GM19238 (cell line): ENCODE measurements around the gene EHMT2.

Experiments used
- DNase-seq: peaks from one replicate; pipeline ENCODE4 v3.0.0; 2011; ENCODE audit warnings: low spot score; ENCODE audit not compliant: insufficient read length

Gene EHMT2

DNA sequence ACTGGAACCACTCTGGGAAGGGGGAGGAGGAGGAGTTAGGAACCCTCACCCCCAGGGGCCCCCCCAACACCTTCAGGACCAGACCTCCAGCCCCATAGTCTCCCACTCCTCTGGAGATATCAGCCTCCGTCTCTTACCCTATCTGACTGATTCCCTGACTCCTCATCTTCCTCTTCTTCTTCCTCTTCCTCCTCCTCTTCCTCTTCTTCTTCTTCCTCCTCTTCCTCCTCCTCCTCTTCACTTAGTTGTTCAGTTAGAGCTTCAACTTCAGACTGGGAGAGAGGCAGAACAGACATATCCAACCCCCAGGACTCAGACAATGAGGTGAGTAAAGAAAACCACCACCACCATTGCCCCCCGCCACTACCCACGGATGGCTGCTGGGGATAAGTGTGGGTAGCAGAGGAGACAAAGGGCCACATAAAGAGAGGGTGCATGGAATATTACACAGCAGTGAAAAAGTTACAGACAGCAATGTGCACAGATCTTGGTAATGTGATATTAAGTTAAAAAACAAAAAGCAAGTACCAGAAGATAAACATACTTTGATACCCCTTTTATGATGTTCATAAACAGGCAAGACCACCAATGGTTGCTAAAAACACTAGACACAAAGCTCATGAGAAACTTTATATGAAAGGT, 8.0 kb downstream of the EHMT2 start:
- DNase-seq: no peak

DNA sequence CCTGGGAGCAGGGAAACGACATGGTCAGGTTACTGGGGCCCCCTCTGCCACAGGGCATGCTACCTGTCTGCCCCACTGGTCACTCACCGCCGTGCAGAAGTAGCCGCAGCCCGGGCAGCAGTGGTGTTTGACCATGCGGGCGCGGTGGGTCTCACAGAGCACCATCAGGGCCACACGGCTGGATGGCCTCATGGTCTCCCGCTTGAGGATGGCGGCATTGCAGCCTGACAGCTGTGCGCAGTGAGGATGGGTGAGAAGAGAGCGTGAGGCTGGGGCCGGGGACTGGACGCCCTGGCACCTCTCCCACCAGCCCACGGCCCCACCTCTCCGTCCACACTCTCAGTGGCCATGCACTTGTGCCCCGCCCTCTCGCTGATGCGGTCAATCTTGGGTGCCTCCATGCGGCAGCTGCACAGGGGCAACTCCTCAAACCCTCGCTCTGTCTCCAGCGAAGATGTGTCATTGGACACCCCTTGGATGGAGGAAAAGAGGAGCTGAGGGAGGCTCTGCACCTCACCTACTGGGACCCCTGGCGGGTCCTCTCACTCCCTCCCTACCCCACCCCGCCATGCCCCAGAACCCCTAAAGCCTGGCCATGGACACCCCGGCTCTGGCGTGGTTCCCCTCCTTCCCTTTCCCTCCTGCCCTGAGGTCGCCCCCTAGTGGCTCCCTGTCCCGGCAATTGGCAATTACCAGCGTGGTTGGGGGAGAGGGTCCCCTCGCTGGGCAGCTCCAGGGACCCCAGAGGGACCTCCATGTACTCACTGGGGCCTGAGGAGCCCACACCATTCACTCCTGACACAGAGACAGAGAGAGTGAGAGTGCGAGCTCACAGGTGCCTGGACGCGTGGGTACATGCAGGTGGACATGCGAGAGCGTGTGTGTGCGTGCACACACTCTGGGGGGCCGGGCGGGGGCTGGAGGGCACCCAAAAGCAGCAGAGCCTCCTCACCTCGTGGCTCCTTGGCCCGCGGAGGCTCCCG, 8.9 kb downstream of the EHMT2 start:
- peak; percentile 51 for DNase-seq

DNA sequence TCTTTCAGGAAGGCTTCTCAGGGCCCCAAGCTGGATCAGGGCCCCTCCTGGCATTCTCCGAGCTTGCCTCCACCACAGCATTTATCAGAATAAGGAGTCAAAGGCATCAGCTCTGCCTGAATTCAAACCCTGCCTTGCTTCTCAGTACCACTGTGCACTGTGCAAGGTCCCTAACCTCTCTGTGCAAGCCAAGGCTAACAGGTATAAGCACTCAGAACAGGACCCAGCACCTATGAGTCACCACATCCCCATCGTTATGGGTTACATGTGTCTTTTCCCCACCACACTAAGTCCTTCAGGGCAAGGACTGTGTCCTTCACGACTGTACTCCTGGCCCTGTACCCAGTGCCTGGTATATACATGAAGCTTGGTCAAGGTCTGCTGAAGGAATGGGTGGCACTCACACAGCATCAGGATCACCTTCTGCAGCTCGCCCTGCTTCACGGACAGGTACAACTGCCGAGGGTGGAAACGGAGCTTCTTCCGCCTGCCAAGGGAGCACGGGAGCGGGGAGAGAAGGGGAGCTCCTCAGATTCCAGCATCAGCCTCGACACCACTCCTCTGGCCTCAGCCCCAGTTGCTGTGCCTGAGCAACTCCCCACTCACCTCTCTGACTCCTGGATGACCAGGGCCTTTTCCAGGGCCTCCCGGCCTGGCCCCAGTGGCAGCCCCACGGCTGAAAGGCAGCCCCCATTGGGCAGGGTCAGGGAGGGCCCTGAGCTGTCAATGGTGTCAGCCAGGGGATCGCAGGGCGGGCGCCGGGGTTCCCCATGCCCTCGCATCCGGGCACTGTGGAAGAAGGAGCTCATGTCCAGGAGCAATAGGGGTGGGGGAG, 10.1 kb downstream of the EHMT2 start:
- no peak for DNase-seq

DNA sequence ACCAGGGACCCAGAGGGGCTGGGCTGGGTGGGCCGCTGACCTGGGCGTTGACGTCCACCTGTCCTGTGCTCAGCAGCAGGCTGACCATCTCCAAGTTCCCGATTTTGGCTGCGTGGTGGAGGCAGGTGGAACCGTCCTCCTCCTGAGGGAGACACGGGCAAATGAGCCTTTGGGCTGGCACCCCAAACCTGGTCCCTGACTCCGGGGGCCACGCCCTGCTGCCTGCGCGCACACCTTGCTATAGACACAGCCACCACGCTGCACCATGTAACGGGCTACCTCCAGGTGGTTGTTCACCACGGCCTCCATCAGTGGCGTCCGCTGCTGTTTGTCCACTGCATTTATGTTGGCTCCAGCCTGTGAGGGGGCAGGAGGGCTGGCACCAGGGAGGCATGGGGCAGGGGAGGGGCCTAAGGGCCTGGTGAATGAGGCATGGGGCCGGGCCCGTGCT, 10.9 kb downstream of the EHMT2 start:
- no peak for DNase-seq

DNA sequence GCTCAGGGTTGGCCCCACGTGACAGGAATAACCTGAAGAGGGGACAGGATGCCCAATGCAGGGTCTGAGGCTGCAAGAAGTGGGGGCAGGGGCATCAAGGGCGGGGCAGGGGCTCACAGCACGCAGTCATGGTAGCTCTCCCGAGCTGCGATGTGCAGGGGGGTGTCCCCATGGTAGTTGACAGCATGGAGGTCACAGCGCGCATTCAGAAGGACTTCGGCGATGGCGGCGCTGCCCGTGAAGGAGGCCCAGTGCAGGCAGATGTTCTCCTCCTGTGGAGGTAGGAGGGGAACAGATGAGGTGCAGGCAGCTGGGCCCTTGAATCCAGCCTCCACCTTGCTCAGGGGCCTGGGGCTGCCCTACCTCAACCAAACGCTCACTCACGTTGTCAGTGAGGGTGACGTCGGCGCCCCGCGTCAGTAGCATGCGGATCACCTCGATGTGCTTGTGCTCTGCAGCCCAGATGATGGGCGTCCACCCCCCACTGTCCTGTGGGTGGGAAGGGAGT, 12.9 kb downstream of the EHMT2 start:
- DNase-seq: no peak

DNA sequence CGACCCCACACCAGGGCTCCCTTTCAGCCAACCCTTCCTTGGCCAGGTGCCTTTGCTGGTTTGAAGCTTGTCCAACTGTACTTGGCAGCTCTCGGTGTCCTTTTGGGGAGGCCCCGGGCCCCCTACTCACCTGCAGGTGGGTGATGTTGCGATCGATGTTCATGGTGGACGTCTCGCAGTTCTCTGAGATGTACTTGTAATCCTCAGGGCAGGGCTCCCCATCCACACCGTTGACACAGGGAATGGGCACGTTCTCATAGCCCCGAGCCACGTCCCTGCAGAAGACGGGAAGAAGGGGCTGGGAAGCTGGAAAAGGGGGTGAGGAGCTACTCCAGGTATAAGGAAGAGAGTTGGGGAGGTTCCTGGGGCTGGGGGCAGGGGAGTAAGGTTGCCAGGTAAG, 13.8 kb downstream of the EHMT2 start:
- no peak for DNase-seq

DNA sequence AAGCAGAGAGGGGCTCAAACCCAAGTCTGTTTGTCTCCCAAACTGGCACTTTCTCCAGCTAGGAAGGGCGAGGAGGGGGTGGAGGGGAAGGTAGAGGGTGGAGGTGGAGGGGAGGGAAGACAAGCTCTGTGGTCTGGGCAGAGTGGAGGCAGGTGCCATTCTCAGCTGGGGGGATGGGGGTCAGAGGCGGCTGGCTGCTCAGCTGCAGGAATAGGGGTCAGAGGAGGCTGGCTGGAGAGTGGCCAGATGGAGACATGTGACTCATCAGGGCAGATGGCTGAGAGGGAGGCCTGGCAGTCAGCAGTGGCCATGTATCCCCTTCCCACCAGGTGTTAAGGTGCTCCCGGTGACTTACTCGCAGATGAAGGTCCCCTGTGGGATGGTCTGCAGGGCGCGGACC, 15.2 kb downstream of the EHMT2 start:
- DNase-seq: no peak

DNA sequence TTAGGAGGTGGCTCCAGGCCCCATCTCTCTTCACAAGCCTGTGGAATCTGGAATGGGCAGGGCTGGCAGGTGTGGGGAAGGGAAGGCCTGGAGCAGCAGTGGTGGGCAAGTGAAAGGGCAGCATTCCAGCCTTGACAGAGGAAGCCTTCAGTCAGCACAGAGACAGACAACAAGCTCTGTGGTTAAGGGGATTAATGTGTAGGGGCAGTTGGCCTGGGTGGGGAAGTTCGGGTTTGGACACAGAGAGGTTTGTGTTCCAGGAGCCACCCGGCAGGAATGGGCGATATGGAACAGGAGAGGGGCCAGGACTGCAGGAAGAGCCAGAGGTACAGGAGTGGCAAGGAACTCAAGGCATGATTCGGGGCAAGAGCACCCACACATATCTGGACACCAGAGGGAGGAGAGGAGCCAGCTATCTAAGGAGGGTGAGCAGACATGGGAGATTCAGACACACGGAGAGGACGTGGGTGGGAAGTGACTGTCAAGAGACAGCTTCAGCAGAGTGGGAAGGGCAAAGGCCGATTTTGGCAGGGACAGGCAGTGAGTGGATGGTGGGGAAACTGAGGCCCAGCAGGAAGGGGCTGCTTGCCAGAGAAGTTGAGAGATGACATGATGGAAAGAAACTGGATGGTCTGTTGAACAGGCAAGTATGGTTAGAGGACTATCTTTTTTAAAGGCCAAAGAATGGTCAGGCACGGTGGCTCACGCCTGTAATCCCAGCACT, 16.2 kb downstream of the EHMT2 start:
- DNase-seq: no peak

DNA sequence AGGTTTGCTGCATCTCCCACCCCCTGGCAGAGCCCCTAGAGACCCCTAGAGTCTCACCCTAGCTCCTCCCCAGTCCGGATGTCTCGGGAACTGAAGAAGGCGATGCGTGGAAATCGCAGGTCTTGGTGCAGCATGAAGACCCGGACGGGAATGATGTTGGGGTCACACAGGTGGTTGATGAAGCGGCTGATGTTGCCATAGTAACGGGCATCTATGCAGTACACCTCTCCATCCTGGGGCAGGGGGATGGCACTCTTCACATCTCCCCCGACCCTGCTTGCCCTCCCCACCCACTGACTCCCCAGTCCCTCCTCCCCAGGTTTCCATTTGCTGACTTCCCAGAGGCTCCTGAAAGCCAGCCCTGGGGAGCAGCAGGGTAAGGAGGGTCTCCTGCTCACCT, 16.9 kb downstream of the EHMT2 start:
- no peak for DNase-seq

DNA sequence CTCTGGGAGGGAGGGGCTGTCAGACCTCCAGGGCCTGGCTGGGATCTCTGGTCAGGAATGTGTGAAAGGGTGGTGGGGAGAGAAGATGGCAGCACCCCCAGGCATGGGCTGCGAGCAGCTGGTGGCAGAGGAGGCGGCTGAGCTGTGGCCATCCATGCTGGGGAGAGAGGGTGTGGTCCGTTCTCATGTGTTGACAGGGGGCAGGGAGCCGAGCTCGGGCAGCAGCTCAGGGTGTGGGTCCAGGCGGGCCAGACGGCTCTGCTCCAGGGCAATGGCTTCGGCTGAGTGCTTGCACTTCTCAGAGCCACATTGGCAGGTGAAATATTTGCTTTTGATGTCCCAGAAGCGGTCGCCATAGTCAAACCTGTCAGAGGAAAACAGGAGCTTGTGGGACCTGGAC, 17.6 kb downstream of the EHMT2 start:
- DNase-seq: no peak

DNA sequence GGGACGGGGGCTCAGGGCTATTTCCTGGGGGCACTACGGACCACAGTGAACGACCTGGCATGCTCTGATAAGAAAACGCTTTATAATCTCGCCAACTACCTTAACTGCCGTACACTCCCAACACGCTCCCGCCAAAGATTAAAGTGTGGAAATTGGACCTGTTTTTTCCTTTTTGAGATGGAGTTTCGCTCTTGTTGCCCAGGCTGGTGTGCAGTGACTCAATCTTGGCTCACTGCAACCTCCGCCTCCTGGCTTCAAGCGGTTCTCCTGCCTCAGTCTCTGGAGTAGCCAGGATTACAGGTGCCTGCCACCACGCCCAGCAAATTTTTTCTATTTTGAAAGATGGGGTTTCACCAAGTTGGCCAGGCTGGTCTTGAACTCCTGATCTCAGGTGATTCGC, 18.4 kb downstream of the EHMT2 start:
- DNase-seq: no peak

DNA sequence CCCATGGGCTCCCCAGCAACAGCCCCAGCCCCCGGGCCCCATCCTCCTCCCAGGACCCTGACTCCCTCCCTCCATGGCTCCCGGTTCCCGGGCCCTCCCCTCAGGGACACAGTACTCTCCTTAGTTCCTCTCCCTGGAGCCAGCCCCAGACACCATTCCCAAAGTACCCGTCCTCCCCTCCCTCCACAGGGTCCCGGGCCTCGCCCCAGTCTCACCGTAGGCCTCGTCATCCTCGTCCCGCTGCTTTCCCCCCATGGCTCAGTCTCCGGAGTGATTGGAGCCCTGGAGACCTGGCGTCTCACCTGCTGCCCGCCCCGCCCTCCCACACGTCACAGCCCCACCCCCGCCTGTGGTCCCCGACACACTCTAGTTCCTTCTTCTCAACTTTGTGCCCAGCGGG, 18.8 kb downstream of the EHMT2 start, which contains the start of gene SLC44A4:
Gene SLC44A4 (minus strand): TSS at position 272 of the 400 bp plus-strand sequence. CDS start 17 bp downstream, at position 255.
- DNase-seq: no peak

DNA sequence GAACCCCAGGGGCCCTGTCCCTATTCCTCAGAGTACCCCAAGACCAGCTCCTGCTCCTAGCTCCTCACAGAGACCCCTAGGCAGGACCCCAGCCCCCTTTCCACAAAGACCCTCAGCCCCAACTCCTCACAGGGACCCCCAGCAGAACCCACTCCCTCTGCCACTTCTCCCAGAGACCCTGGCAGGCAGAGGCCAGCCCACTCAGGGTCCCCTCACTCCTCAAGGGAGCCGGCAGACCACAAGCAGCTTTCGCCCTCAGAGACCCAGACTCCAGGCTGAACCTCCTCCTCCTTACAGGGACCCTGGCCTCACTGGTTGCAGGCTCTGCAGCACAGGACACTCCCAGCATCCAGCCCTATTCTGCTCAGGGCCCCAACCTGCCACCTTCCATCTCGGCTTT, 19.3 kb downstream of the EHMT2 start:
- DNase-seq: no peak

DNA sequence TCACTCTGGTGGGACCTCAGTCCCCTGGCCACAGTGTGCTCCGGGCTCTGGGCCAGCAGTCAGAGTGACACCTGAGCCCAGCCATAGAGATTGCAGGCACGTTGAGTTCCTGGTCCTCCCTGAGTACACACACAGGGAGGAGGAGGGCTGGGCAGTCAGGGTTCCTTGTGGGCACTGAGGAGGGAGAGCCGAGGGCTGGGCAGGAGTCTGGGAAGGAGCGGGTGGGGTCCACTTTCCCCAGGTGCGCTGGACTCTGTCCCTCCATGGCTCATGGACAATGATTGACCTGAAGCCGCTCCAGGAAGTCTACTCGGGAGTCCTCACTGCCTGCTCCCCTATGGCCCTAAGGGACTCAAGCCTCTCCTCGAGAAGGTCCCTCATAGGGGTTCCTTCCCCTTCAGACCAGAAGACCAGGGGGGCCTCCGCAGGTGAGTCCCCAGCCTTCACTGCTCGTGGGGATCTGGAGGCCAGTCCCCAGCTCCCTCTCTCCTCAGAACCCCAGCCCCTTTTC, 19.8 kb downstream of the EHMT2 start:
- DNase-seq: no peak

DNA sequence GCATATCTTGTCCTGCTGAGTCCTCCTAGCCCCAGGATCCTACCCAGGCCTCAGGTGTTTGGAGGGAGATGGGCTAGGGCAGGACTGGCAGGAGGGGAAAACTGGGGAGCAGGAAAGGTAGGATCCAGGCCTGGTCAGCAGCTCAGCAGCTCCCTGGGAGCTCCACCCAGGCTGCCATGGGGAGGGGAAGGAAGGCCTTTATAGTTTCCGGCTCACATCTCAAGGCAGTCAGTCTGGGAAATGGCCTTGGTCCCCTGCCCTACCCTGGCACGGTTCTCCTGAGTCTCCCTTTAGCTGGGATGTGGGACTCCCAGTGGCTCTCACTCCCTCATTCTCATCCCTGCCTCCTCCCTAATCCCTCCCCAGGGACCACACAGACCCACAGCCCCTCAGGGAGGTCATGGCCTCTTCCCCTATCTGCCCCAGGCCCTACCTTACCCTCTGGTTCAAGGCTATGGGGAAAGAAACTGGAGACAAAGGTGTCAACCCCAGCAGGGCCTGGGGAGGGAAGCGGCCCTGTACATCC, 20.3 kb downstream of the EHMT2 start:
- DNase-seq: no peak

DNA sequence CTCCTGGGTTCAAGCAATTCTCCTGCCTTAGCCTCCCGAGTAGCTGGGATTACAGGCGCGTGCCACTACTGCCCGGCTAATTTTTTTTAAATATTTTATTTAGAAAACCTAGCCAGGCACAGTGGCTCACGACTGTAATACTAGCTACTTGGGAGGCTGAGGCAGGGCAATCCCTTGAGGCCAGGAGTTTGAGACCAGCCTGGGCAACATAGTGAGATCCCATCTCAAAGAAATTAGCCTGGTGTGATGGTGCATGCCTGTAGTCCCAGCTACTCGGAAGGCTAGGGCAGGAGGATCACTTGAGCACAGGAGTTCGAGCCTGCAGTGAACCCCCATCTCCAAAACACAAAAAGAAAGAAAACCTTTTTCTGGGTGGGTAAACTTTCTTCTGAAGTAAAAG, 21.1 kb downstream of the EHMT2 start:
- no peak for DNase-seq

DNA sequence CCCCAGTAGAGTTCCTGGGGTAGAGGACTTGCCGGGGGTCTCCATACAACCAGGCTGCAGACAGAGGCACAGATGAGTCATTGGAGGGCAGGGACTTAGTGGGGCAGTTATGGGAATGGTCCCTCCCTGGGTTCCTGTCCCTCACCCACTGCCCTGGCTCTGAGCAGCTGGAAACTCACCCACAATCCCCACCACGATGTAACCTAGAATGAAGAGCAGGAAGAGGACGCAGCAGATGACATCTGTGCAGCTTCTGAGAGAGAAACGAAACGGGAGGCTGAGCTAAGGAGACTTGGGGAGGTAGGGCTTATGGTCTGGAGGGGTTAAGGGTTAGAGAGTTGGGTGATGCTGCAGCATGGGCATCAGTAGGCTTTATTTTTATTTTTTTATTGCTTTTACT, 21.6 kb downstream of the EHMT2 start:
- DNase-seq: no peak

DNA sequence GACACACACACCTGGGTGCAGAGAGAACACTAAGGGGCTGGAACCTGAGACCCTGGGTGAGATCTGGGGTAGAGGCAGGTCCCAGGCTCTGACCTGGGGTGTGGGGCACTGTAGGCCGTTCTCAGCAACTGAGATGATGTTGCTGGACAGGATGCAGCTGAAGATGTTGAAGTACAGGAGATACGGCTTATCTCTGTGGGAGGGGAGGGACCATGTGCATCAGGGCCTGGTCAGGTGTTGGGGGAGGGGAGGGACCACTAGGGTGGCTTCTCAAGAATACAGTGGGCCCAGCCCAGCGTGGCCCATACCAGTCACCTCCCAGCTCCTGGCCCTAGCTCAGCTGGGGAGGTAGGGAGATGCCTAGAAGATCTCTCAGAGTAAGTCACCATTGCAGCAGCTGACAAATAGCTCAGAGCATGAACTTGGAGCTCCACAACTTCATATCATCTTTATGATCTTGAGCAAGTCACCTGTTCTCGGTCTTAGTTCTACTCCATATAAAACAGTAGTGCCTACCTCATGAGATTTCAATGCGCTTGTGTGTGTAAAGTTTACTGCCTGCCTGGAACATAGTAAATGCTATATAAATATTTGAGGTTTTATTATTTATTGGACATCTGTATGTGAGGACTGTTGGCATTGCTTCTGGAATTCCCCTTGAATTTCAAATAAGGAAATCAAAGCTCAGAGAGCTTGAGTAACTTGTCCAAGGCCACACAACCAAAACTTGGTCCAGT, 22.5 kb downstream of the EHMT2 start:
- no peak for DNase-seq

DNA sequence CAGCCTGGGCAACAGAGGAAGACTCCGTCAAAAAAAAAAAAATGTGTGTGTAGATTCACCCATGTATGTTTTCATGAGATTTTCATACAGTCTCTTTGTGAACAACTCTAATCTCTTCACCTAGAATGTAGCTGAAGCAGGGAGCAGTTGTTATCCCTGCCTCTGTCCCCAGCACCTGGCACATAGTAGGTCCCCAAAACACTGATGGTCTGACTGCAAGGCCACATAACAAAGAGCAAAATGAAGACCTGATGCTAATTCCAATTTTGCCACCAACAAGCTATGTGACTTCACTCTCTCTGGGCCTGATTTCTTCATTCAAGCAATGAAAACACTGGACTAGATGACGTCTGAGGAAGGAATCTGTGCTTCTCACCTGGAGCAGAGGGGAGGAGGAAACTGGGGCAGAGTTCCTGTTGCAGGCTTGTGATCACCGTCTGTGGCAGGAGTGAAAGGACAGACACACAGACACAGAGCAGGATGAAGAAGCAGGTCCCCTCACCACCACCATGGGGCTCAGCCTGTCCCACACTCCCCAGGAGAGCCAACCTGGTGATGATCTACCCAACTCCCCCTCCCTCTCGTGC, 23.3 kb downstream of the EHMT2 start:
- DNase-seq: no peak
